Naive thymus-derived CD8-positive, alpha-beta T cell (primary cell): Measurements from ENCODE around the gene SERTM1. TPM values are rescaled to one million over a fixed set of nuclear protein-coding genes. Genes with fewer than 3 reads are reported as not detected.

Experiments
- ATAC-seq, 2 donors: fragments of 150-1000 bp; cut with Tn5 transposase in 1 of 2; sonication (Bioruptor Pico), chemical (Tn5 transposase) in 1 of 2; 1 replicate in 1 of 2; 2 replicates in 1 of 2; pipeline ENCODE4 v1.10.0; 2021; ENCODE audit warnings: mild to moderate bottlenecking in 2 of 2, moderate library complexity in 2 of 2
- POLR2A ChIA-PET: fragments of 350-600 bp; sonication (Branson Sonifier 250); formaldehyde crosslinking; loops from one replicate; lab custom pipeline; 2021; ENCODE audit warnings: antibody characterized with exemption; lab: Charles Lee
- DNase-seq, 10 donors: peaks; one replicate each; pipeline versions ENCODE4 v3.0.0 to v3.0.0-alpha.2; 2020 to 2022
- H3K27ac Mint-ChIP-seq, 10 donors: one replicate each; pipeline ENCODE4 v1.8.0; 2020 to 2022; ENCODE audit warnings: mild to moderate bottlenecking in 10 of 10, mixed read lengths in 10 of 10, moderate library complexity in 4 of 10, inconsistent platforms in 1 of 10
- H3K27me3 Mint-ChIP-seq, 5 donors: one replicate each; pipeline ENCODE4 v1.8.0; 2021 to 2022; ENCODE audit warnings: mixed read lengths in 5 of 5
- H3K36me3 Mint-ChIP-seq, 3 donors: one replicate each; pipeline ENCODE4 v1.8.0; 2020 to 2022; ENCODE audit warnings: mixed read lengths in 3 of 3, mild to moderate bottlenecking in 2 of 3, inconsistent platforms in 1 of 3
- H3K4me1 Mint-ChIP-seq, 4 donors: one replicate each; pipeline ENCODE4 v1.8.0; 2021 to 2022; ENCODE audit warnings: mixed read lengths in 4 of 4
- H3K4me3 Mint-ChIP-seq, 10 donors: one replicate each; pipeline ENCODE4 v1.8.0; 2020 to 2022; ENCODE audit warnings: mild to moderate bottlenecking in 10 of 10, mixed read lengths in 10 of 10, moderate library complexity in 6 of 10, inconsistent platforms in 1 of 10
- H3K9me3 Mint-ChIP-seq, 9 donors: one replicate each; pipeline ENCODE4 v1.8.0; 2020 to 2022; ENCODE audit warnings: mixed read lengths in 9 of 9, mild to moderate bottlenecking in 3 of 9, inconsistent platforms in 1 of 9, moderate library complexity in 1 of 9
- polyA plus RNA-seq, 3 donors: library from polyadenylated mRNA; unstranded; fragments of 300-500 nt; fragmentation: Illumina TruSeq; gene quantifications; one replicate each; pipeline ENCODE4 v1.2.3, GENCODE V29; 2021
- total RNA-seq, 8 experiments: library from RNA in 2 of 8; stranded (reverse) in 2 of 8; gene quantifications; one replicate each; pipeline ENCODE4 v1.2.3 and lab custom pipeline; 2021 to 2026

The SERTM1 gene
- not detected for total RNA-seq
- polyA plus RNA-seq: not detected
- 0 to 0.21 (median 0) reads per million in 6 experiments for total RNA-seq (lab: John Stamatoyannopoulos, UW)

- no peak within 1 kb of the TSS for H3K27ac Mint-ChIP-seq
Measured at GRCh38 chr13:36673838-36674326, at the start of gene SERTM1. Gene SERTM1 (plus strand): TSS chr13:36674020. CDS start chr13:36695079, 21,059 bp downstream.

GRCh38 chr13:36628377-36629056 lies 45.3 kb upstream of the SERTM1 start:
- Mint-ChIP-seq H3K4me1 (no peaks in the 10 kb centered on the region), H3K4me3 (no peak overlapping the region), H3K27me3 (peaks cover 0 to 17% (median 5%) of the 10 kb centered on the region in 5 donors), H3K9me3 (peaks cover 0 to 1% (median 0%) of the 10 kb centered on the region in 9 donors), H3K27ac (no peak overlapping the region), H3K36me3 (peaks cover 0 to 3% (median 0%) of the 10 kb centered on the region in 3 donors)
- POLR2A ChIA-PET: no interaction called here
- no peak for DNase-seq
- no peak for ATAC-seq

More at GRCh38 chr13:36673838-36674326, at the start of gene SERTM1:
- DNase-seq (no peak), ATAC-seq (no peak)
- Mint-ChIP-seq H3K9me3 (no peaks in the 10 kb centered on the region), H3K27me3 (peaks cover 29 to 84% (median 33%) of the 10 kb centered on the region in 5 donors), H3K4me3 (no peak within 1 kb of the TSS), H3K4me1 (peaks cover 0 to 6% (median 5%) of the 10 kb centered on the region in 4 donors), H3K36me3 (peaks cover 0 to 4% (median 0%) of the 10 kb centered on the region in 3 donors)
- POLR2A ChIA-PET: no interaction called here

GRCh38 chr13:36629057-36629385 lies 44.8 kb upstream of the SERTM1 start:
- Mint-ChIP-seq H3K36me3 (peaks cover 0 to 3% (median 0%) of the 10 kb centered on the region in 3 donors), H3K27me3 (peaks cover 0 to 17% (median 5%) of the 10 kb centered on the region in 5 donors), H3K4me1 (no peaks in the 10 kb centered on the region), H3K4me3 (no peak overlapping the region), H3K27ac (no peak overlapping the region), H3K9me3 (peaks cover 0 to 1% (median 0%) of the 10 kb centered on the region in 9 donors)
- DNase-seq: no peak
- POLR2A ChIA-PET: no interaction called here
- ATAC-seq: no peak

- ATAC-seq: no peak
- H3K9me3 Mint-ChIP-seq: peaks cover 0 to 2% (median 0%) of the 10 kb centered on the region in 9 donors
- peaks cover 0 to 3% (median 0%) of the 10 kb centered on the region in 3 donors for H3K36me3 Mint-ChIP-seq
- no peak overlapping the region for H3K4me3 Mint-ChIP-seq
- H3K27me3 Mint-ChIP-seq: peaks cover 0 to 17% (median 4%) of the 10 kb centered on the region in 5 donors
- no peaks in the 10 kb centered on the region for H3K4me1 Mint-ChIP-seq
- DNase-seq: no peak
- H3K27ac Mint-ChIP-seq: no peak overlapping the region
- POLR2A ChIA-PET: no interaction called here
Measured at GRCh38 chr13:36630181-36630803, 43.5 kb upstream of the SERTM1 start.

- no peak for ATAC-seq
- H3K4me1 Mint-ChIP-seq: no peaks in the 10 kb centered on the region
Measured at GRCh38 chr13:36639610-36640009, 34.2 kb upstream of the SERTM1 start.

GRCh38 chr13:36650611-36651010 lies 23.2 kb upstream of the SERTM1 start:
- no peak overlapping the region for H3K27ac Mint-ChIP-seq
- peaks cover 0 to 4% (median 0%) of the 10 kb centered on the region in 3 donors for H3K36me3 Mint-ChIP-seq
- POLR2A ChIA-PET: no interaction called here
- H3K4me3 Mint-ChIP-seq: no peak overlapping the region
- H3K9me3 Mint-ChIP-seq: peaks cover 0 to 10% (median 3%) of the 10 kb centered on the region in 9 donors
- ATAC-seq (no peak), DNase-seq (no peak)
- no peaks in the 10 kb centered on the region for H3K4me1 Mint-ChIP-seq
- H3K27me3 Mint-ChIP-seq: peaks cover 0 to 9% (median 2%) of the 10 kb centered on the region in 5 donors

More at GRCh38 chr13:36639610-36640009, 34.2 kb upstream of the SERTM1 start:
- H3K36me3 Mint-ChIP-seq: no peaks in the 10 kb centered on the region
- H3K9me3 Mint-ChIP-seq: peaks cover 0 to 10% (median 0%) of the 10 kb centered on the region in 9 donors
- H3K27ac Mint-ChIP-seq: no peak overlapping the region
- H3K27me3 Mint-ChIP-seq: peaks cover 0 to 3% (median 0%) of the 10 kb centered on the region in 5 donors
- no peak overlapping the region for H3K4me3 Mint-ChIP-seq
- no peak for DNase-seq
- POLR2A ChIA-PET: no interaction called here

- ATAC-seq (no peak), DNase-seq (no peak)
- Mint-ChIP-seq H3K4me3 (no peak overlapping the region), H3K27ac (no peak overlapping the region), H3K36me3 (no peaks in the 10 kb centered on the region), H3K4me1 (no peaks in the 10 kb centered on the region), H3K27me3 (peaks cover 3 to 38% (median 9%) of the 10 kb centered on the region in 5 donors), H3K9me3 (peaks cover 0 to 4% (median 0%) of the 10 kb centered on the region in 9 donors)
- POLR2A ChIA-PET: no interaction called here
Measured at GRCh38 chr13:36665630-36666029, 8.2 kb upstream of the SERTM1 start.

- peaks cover 0 to 4% (median 0%) of the 10 kb centered on the region in 9 donors for H3K9me3 Mint-ChIP-seq
- H3K27me3 Mint-ChIP-seq: peaks cover 7 to 48% (median 9%) of the 10 kb centered on the region in 5 donors
- ATAC-seq (no peak), DNase-seq (no peak)
- POLR2A ChIA-PET: no interaction called here
- H3K4me3 Mint-ChIP-seq: no peak overlapping the region
- H3K4me1 Mint-ChIP-seq: no peaks in the 10 kb centered on the region
- no peaks in the 10 kb centered on the region for H3K36me3 Mint-ChIP-seq
- no peak overlapping the region for H3K27ac Mint-ChIP-seq
Measured at GRCh38 chr13:36666477-36667229, 7.2 kb upstream of the SERTM1 start.

GRCh38 chr13:36668316-36668715 lies 5.5 kb upstream of the SERTM1 start:
- Mint-ChIP-seq H3K4me3 (no peak overlapping the region), H3K4me1 (peaks cover 0 to 2% (median under 1%) of the 10 kb centered on the region in 4 donors), H3K27me3 (peaks cover 19 to 64% (median 22%) of the 10 kb centered on the region in 5 donors), H3K9me3 (peaks cover 0 to 4% (median 0%) of the 10 kb centered on the region in 9 donors), H3K27ac (no peak overlapping the region), H3K36me3 (no peaks in the 10 kb centered on the region)
- ATAC-seq (no peak), DNase-seq (no peak)
- POLR2A ChIA-PET: no interaction called here

GRCh38 chr13:36673352-36673751 lies 468 bp upstream of the SERTM1 start:
- DNase-seq (no peak), ATAC-seq (no peak)
- Mint-ChIP-seq H3K27ac (no peak overlapping the region), H3K9me3 (peaks cover 0 to 4% (median 0%) of the 10 kb centered on the region in 9 donors), H3K36me3 (peaks cover 0 to 4% (median 0%) of the 10 kb centered on the region in 3 donors), H3K4me1 (peaks cover 0 to 6% (median 5%) of the 10 kb centered on the region in 4 donors), H3K27me3 (peaks cover 29 to 86% (median 33%) of the 10 kb centered on the region in 5 donors), H3K4me3 (no peak overlapping the region)
- POLR2A ChIA-PET: no interaction called here

GRCh38 chr13:36674337-36675212 lies 755 bp downstream of the SERTM1 start:
- peaks cover 28 to 77% (median 33%) of the 10 kb centered on the region in 5 donors for H3K27me3 Mint-ChIP-seq
- peaks cover 0 to 6% (median 5%) of the 10 kb centered on the region in 4 donors for H3K4me1 Mint-ChIP-seq
- no peak overlapping the region for H3K27ac Mint-ChIP-seq
- POLR2A ChIA-PET: no interaction called here
- no peak overlapping the region for H3K4me3 Mint-ChIP-seq
- H3K9me3 Mint-ChIP-seq: no peaks in the 10 kb centered on the region
- H3K36me3 Mint-ChIP-seq: peaks cover 0 to 4% (median 0%) of the 10 kb centered on the region in 3 donors
- no peak for DNase-seq
- ATAC-seq: no peak

- H3K27ac Mint-ChIP-seq: no peak overlapping the region
- ATAC-seq (no peak), DNase-seq (no peak)
- peaks cover 0 to 6% (median 5%) of the 10 kb centered on the region in 4 donors for H3K4me1 Mint-ChIP-seq
- peaks cover 0 to 4% (median 0%) of the 10 kb centered on the region in 3 donors for H3K36me3 Mint-ChIP-seq
- no peak overlapping the region for H3K4me3 Mint-ChIP-seq
- H3K27me3 Mint-ChIP-seq: peaks cover 25 to 71% (median 33%) of the 10 kb centered on the region in 5 donors
- no peaks in the 10 kb centered on the region for H3K9me3 Mint-ChIP-seq
- POLR2A ChIA-PET: no interaction called here
Measured at GRCh38 chr13:36675213-36675536, 1.4 kb downstream of the SERTM1 start.
